ENCODE measurements around the gene OCA2.
"Not testable (repeated sequence)": the region's sequence is repeated elsewhere in the genome, so short reads cannot be mapped to it uniquely, and the experiment has no call there.

Gene OCA2

DNA sequence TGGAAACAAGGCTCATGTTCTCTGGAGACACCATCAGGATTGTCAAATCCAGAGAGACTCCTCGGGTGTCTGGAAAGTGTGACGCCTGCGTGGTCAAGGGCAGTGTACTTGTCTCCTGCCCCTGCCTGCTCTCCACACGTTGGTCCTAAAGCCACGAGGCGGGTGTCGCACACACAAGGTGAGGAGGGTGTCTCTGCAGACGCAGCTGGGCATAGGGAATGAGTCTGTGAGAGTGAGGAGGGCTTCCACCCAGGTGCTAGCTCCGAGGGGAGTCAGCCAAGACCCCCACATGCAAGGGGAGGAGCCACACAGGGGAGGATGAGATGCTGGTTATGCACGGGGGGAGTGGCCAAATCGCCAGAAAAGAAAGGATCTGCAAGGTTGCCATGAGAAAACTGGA is 27.9 kb upstream of the OCA2 start:
- TF ChIP-seq, protein P1, sequence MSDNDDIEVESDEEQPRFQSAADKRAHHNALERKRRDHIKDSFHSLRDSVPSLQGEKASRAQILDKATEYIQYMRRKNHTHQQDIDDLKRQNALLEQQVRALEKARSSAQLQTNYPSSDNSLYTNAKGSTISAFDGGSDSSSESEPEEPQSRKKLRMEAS (IDR thresholded peaks at IDR 0.05; ENCODE audit: low read depth, low read length) = no peak
- TF ChIP-seq POLR2A (IDR thresholded peaks at IDR 0.05; ENCODE audit: extremely low read depth, insufficient read length) (no peak), MYC (IDR thresholded peaks at IDR 0.05; ENCODE audit: low read depth, low read length) (no peak)
- TF ChIP-seq, protein P2, sequence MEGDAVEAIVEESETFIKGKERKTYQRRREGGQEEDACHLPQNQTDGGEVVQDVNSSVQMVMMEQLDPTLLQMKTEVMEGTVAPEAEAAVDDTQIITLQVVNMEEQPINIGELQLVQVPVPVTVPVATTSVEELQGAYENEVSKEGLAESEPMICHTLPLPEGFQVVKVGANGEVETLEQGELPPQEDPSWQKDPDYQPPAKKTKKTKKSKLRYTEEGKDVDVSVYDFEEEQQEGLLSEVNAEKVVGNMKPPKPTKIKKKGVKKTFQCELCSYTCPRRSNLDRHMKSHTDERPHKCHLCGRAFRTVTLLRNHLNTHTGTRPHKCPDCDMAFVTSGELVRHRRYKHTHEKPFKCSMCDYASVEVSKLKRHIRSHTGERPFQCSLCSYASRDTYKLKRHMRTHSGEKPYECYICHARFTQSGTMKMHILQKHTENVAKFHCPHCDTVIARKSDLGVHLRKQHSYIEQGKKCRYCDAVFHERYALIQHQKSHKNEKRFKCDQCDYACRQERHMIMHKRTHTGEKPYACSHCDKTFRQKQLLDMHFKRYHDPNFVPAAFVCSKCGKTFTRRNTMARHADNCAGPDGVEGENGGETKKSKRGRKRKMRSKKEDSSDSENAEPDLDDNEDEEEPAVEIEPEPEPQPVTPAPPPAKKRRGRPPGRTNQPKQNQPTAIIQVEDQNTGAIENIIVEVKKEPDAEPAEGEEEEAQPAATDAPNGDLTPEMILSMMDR (IDR thresholded peaks at IDR 0.05; ENCODE audit: low read depth, low read length) = no peak
- H3K4me3 ChIP-seq (ENCODE audit: low read depth, low read length) = no peak overlapping the region
- DNase-seq (ENCODE audit: low read depth) = no peak

DNA sequence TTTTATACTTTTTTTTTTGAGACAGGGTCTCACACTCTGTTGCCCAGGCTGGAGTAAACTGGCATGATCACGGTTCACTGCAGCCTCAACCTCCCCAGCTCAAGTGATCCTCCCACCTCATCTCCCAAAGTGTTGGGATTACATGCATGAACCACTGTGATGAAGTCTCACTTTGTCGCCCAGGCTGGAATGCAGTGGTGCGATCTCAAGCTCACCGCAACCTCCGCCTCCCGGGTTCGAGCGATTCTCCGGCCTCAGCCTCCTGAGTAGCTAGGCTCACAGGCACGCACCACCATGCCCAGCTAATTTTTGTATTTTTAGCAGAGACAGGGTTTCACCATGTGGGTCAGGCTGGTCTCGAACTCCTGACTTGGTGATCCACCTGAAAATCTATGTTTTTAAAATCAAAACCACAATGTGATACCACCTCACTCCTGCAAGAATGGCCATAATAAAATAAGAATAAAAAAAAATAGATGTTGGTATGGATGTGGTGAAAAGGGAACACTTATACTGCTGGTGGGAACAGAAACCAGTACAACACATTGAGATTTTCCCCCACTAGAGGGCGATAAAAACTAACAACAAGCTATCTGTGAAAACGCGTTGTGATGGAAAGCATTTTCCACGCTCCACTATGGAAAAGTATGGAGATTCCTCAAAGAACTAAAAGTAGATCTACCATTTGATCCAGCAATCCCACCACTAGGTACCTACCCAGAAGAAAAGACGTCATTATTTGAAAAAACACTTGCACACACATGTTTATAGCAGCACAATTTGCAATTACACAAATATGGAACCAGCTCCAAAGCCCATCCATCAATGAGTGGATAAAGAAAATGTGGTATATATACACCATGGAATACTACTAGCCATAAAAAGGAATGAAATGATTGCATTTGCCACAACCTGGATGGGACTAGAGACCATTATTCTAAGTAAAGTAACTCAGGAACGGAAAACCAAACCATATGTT is 26.8 kb upstream of the OCA2 start:
- TF ChIP-seq POLR2A (IDR thresholded peaks at IDR 0.05; ENCODE audit: extremely low read depth, insufficient read length) (no peak), MYC (IDR thresholded peaks at IDR 0.05; ENCODE audit: low read depth, low read length) (no peak)
- TF ChIP-seq, protein P1 (IDR thresholded peaks at IDR 0.05; ENCODE audit: low read depth, low read length) = no peak
- TF ChIP-seq, protein P2 (IDR thresholded peaks at IDR 0.05; ENCODE audit: low read depth, low read length) = peak; percentile 57
- peak; percentile 54 for DNase-seq (ENCODE audit: low read depth)
- no peak overlapping the region for H3K4me3 ChIP-seq (ENCODE audit: low read depth, low read length)

DNA sequence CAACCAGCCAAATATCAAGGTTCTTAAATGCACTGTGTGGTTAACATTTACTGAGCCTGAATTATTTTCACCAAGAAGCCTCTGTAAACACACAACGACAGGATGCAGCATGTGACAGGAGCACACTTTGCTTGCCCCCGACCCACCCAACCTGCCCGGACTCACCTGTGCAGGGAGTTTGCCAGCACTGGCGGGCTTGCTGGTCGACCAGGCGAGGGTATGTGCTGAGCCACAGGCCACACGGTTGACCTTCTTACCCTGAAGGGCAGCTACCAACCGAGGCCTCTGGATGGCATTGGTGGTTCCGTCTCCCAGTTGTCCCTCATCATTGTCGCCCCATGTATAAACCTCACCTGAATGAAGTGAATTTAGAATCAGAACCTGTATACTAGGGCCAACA is 25.7 kb upstream of the OCA2 start:
- no peak for DNase-seq (ENCODE audit: low read depth)
- H3K4me3 ChIP-seq (ENCODE audit: low read depth, low read length) = no peak overlapping the region
- TF ChIP-seq, protein P2 (IDR thresholded peaks at IDR 0.05; ENCODE audit: low read depth, low read length) = no peak
- TF ChIP-seq MYC (IDR thresholded peaks at IDR 0.05; ENCODE audit: low read depth, low read length) (no peak), POLR2A (IDR thresholded peaks at IDR 0.05; ENCODE audit: extremely low read depth, insufficient read length) (no peak)
- TF ChIP-seq, protein P1 (IDR thresholded peaks at IDR 0.05; ENCODE audit: low read depth, low read length) = no peak

DNA sequence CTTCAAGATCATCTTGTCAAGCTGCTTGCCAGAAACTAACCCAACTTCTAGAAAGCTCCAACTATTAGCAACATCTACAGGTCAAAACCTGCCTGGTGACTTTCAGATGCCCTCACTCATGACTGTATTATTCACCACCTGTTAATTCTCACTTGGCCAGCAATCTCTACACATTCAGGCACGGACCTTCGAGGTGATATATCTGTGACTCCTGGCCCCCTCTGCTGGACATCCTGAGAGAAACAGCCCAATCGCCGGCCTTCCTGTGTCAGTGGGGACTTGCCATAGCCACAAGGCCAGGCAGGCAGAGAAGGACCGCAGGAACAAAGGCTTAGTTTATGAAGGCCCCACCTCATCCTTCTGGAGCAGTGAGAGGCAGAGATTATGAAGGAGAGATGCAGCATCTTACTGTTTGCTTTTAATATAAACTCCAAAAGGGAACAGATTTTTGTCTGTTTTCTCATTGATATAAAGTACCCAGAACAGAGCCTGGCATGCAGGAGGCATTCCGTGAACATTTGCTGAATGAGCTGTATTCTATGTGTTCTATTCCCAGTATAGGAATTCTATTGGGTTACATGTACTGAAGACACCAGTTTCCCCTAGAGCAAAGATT is 24.4 kb upstream of the OCA2 start:
- DNase-seq (ENCODE audit: low read depth) = peak; percentile 69
- TF ChIP-seq, protein P2 (IDR thresholded peaks at IDR 0.05; ENCODE audit: low read depth, low read length) = peak; percentile 71
- no peak for TF ChIP-seq MYC (IDR thresholded peaks at IDR 0.05; ENCODE audit: low read depth, low read length)
- H3K4me3 ChIP-seq (ENCODE audit: low read depth, low read length) = no peak overlapping the region

DNA sequence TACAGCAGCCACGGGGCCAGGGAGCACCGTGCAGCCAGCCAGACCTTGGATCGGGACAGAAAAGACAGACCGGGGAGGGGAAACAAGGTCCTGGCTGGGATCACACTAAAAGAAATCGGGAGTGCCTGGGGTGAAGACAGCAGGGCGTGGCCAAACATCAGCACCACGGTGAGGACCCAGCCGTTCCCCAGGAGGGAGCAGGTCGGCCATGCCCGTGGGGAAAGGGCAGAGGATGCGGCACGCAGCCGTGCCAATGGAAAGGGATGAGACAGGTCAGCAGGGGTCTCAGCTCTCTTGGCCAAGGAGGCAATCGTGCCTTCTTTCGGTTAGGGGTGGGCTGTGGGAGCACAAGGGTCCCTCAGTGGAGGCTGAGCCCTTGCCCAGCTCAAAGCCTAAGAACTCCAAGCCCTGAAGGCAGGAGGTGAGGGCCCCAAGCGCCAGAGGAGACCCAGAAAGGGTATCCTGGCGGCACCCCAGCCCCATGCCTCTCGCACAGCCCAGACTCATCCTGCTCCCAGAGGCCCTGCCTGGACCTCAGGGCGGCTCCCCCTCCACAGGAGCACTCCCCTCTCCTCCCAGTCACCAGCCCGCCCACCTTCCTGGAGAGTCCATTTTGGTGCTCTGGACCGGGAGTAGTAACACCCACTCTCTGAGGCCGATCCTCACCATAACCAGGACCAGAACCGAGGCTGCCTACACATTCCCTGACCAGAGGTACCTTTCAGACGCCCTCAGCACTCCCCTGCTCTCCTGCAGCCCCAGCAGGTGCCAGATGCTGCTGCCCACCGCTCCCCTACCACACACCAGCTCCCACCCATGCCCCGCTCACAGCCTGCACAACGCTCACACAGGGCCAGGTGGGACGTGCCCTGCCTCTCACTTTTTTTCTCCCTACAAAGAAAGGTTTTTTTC is 23.2 kb upstream of the OCA2 start:
- DNase-seq (ENCODE audit: low read depth) = no peak
- H3K4me3 ChIP-seq (ENCODE audit: low read depth, low read length) = no peak overlapping the region
- TF ChIP-seq POLR2A (IDR thresholded peaks at IDR 0.05; ENCODE audit: extremely low read depth, insufficient read length) = no peak
- TF ChIP-seq, protein P1 (IDR thresholded peaks at IDR 0.05; ENCODE audit: low read depth, low read length) = no peak
- no peak for TF ChIP-seq MYC (IDR thresholded peaks at IDR 0.05; ENCODE audit: low read depth, low read length)
- TF ChIP-seq, protein P2 (IDR thresholded peaks at IDR 0.05; ENCODE audit: low read depth, low read length) = no peak

DNA sequence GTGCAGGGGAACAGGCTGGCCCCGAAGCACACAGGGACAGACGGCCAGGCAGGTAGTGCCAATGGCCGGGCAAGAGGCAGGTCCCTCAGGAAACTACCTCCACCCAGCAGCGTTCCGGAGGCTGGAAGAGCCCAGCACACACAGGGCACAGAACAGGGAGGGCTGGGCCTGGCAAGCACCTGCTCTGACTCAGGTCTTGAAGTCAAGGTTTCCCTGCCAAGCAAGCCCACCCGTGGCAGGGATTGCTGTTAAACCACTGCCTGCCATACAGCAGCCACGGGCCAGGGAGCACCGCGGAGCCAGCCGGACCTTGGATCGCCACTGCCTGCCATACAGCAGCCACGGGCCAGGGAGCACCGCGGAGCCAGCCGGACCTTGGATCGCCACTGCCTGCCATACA is 22.5 kb upstream of the OCA2 start:
- DNase-seq (ENCODE audit: low read depth); H3K4me3 ChIP-seq (ENCODE audit: low read depth, low read length): not testable (repeated sequence)

All from NB4 (cell line).